ENCODE data around the gene TFDP2. TPM values are rescaled to one million over a fixed set of nuclear protein-coding genes. Genes with fewer than 3 reads are reported as not detected.

The TFDP2 gene
- total RNA-seq, 1 donor from 2014 or later: 64.5 TPM

- H3K27me3 Mint-ChIP-seq (ENCODE audit: low read depth): peaks cover 34% of the 10 kb centered on the region
- no peak overlapping the region for H3K27ac Mint-ChIP-seq (ENCODE audit: unreplicated experiment)
- no peaks in the 10 kb centered on the region for H3K36me3 Mint-ChIP-seq (ENCODE audit: low read depth)
- H3K4me1 Mint-ChIP-seq: peaks cover 14% of the 10 kb centered on the region
- DNase-seq (ENCODE audit: low read depth, low spot score): no peak
- peak overlapping the region; percentile 44 for H3K4me3 Mint-ChIP-seq
- peak; percentile 41 for TF ChIP-seq CTCF (conservative IDR thresholded peaks at IDR 0.05)
- H3K9me3 Mint-ChIP-seq: no peaks in the 10 kb centered on the region
Measured at GRCh38 chr3:142152384-142152783, 3.0 kb upstream of the TFDP2 start.

GRCh38 chr3:142151828-142152227 lies 2.5 kb upstream of the TFDP2 start:
- peak overlapping the region; percentile 44 for H3K4me3 Mint-ChIP-seq
- no peak overlapping the region for H3K27ac Mint-ChIP-seq (ENCODE audit: unreplicated experiment)
- H3K9me3 Mint-ChIP-seq: no peaks in the 10 kb centered on the region
- peaks cover 34% of the 10 kb centered on the region for H3K27me3 Mint-ChIP-seq (ENCODE audit: low read depth)
- DNase-seq (ENCODE audit: low read depth, low spot score): no peak
- peaks cover 19% of the 10 kb centered on the region for H3K4me1 Mint-ChIP-seq
- H3K36me3 Mint-ChIP-seq (ENCODE audit: low read depth): no peaks in the 10 kb centered on the region
- no peak for TF ChIP-seq CTCF (conservative IDR thresholded peaks at IDR 0.05)

- H3K4me1 Mint-ChIP-seq: peaks cover 19% of the 10 kb centered on the region
- no peaks in the 10 kb centered on the region for H3K9me3 Mint-ChIP-seq
- peak overlapping the region; percentile 42 for H3K4me3 Mint-ChIP-seq
- no peak for DNase-seq (ENCODE audit: low read depth, low spot score)
- peaks cover 34% of the 10 kb centered on the region for H3K27me3 Mint-ChIP-seq (ENCODE audit: low read depth)
- H3K27ac Mint-ChIP-seq (ENCODE audit: unreplicated experiment): no peak overlapping the region
- TF ChIP-seq CTCF (conservative IDR thresholded peaks at IDR 0.05): no peak
- no peaks in the 10 kb centered on the region for H3K36me3 Mint-ChIP-seq (ENCODE audit: low read depth)
Measured at GRCh38 chr3:142151240-142151639, 1.9 kb upstream of the TFDP2 start.

GRCh38 chr3:142150271-142150670 lies 927 bp upstream of the TFDP2 start:
- Mint-ChIP-seq H3K27ac (ENCODE audit: unreplicated experiment) (no peak overlapping the region), H3K27me3 (ENCODE audit: low read depth) (peaks cover 34% of the 10 kb centered on the region), H3K4me3 (peak overlapping the region; percentile 88), H3K36me3 (ENCODE audit: low read depth) (no peaks in the 10 kb centered on the region), H3K4me1 (peaks cover 19% of the 10 kb centered on the region), H3K9me3 (no peaks in the 10 kb centered on the region)
- no peak for DNase-seq (ENCODE audit: low read depth, low spot score)
- TF ChIP-seq CTCF (conservative IDR thresholded peaks at IDR 0.05): no peak

GRCh38 chr3:142149673-142149992 lies 289 bp upstream of the TFDP2 start:
- Mint-ChIP-seq H3K4me3 (peak overlapping the region; percentile 88), H3K4me1 (peaks cover 19% of the 10 kb centered on the region), H3K27me3 (ENCODE audit: low read depth) (peaks cover 34% of the 10 kb centered on the region), H3K27ac (ENCODE audit: unreplicated experiment) (peak overlapping the region; percentile 17), H3K9me3 (no peaks in the 10 kb centered on the region), H3K36me3 (ENCODE audit: low read depth) (no peaks in the 10 kb centered on the region)
- no peak for TF ChIP-seq CTCF (conservative IDR thresholded peaks at IDR 0.05)
- no peak for DNase-seq (ENCODE audit: low read depth, low spot score)
